Activated CD8-positive, alpha-beta memory T cell treated with anti-CD3 and anti-CD28 coated beads for 36 hours (primary cell): ENCODE measurements around the gene TSPAN9. TPM values are rescaled to one million over a fixed set of nuclear protein-coding genes. Genes with fewer than 3 reads are reported as not detected.

ENCODE experiments used
- CTCF ChIA-PET: fragments of 350-600 bp; sonication (Branson Sonifier 250); formaldehyde crosslinking; loops from one replicate; lab custom pipeline; 2021; ENCODE audit warnings: antibody characterized with exemption; lab: Charles Lee
- POLR2A ChIA-PET: fragments of 350-600 bp; sonication (Branson Sonifier 250); formaldehyde crosslinking; loops from one replicate; lab custom pipeline; 2021; ENCODE audit warnings: antibody characterized with exemption; lab: Charles Lee
- total RNA-seq, 2 experiments: library from RNA; stranded (reverse); gene quantifications; one replicate each; pipeline ENCODE4 v1.2.3, GENCODE V29; 2021

Gene TSPAN9
- total RNA-seq, 2 experiments from 2014 or later = 0.29 to 0.40 TPM

DNA sequence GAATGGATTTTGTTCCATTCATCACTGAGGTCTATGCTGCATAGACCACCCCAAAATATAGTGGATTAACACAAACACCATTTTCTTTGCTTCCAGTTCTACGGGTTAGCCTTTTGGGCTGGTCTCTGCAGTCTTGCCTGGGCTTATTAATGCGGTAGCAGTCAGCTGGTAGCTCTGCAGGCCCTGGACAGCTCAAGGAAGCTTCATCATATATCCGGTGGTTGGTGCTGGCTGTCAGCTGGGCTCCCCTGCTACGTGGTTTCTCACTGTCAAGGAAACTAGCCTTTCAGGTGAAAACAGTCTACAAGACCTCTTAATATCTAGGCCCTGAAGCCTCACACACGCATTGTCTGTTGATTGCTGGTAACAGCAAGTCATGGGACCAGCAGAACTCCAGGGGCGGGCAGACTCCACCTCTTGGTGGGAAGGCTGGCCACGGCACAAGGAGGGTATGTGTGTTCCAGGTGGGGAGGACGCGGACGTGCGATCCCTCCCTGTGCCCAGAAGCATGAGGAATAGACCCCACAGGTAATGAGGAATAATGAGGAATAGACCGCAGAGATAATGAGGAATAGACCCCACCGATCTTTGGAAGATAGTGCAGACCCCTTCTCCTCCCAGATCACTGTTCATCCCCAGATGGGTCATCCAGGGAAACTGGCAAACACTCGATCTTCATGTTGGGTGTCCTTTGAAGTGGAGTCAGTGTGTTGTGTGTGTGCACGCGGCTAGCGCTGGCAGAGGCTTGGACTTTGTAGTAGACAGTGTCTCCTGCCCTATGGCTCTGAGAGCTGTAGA is 13.3 kb downstream of the TSPAN9 start:
- ChIA-PET POLR2A (no interaction called here), CTCF (no interaction called here)

DNA sequence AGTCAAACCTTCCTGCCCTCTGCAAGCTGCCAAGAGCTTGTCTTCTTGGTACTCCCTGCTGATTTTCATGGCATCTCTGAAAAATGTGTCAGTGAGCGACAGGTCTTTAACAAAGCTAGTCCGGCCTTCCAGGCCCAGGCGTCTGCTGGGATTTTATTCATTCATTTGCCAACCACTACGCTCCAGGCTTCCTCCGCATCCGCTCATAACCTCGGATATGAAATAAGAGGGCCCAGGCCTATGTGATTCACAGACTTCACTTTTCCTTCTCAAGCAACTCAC is 13.8 kb downstream of the TSPAN9 start:
- ChIA-PET CTCF (no interaction called here), POLR2A (no interaction called here)

DNA sequence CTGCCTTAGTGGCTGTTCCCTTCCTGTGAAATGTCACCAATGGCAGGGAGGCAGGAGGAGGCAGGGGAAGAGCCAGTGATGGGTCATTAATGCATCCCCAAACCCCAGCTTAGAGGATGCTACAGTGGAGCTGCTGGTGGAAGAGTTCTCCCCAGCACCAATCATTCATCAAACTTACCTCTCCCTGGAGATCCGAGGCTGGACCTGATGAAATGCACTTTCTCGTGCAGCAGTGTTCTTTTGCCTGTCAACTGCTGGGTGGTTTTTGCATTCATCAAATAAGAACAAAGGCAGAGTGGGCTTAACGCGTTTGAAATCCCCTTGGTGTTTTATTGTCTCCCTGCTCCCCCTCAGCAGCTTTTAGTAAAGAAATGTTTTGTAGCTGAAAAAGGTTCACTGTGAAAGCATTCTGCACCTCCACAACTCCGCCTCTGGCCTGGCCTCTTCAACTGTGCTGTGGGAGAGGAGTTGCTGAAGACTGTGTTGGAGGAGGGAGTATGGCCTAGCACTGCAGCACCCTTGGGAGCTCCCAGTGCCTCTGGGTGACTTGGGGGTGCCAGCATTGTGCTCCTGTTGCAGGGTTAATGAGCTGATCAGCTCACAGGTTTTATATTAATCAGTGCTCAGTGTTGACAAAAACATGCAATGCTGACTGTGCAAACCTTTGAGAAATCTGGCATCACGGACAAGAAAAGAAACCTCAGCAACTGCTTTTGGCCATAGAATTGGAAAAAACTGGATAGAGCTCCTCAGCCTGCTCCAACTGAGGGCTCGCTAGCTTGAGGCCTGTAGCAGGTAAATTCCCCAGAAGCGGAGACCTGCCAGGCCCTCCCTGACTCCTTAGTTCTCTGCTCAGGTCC is 14.4 kb downstream of the TSPAN9 start:
- CTCF ChIA-PET = no interaction called here
- POLR2A ChIA-PET = no interaction called here

DNA sequence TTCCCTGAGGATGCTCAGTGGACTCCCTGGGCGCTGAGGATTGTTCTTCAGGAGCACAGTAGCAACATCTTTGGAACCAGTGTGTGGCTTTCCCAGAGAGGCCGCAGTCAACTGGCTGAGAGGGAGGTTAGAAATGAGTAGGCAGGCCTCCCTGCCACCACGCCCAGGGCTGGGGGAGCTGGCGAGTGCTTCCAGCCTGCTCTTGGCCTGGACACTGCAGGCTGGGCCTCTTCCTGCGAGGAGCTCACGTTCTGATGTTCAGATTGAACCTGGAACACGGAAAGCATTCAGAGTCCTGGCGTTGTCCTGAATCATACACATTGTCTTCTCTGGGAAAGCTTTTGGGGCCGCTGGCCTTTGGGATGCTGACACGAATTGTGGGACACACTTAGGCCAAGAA is 15.6 kb downstream of the TSPAN9 start:
- ChIA-PET POLR2A (no interaction called here), CTCF (no interaction called here)

DNA sequence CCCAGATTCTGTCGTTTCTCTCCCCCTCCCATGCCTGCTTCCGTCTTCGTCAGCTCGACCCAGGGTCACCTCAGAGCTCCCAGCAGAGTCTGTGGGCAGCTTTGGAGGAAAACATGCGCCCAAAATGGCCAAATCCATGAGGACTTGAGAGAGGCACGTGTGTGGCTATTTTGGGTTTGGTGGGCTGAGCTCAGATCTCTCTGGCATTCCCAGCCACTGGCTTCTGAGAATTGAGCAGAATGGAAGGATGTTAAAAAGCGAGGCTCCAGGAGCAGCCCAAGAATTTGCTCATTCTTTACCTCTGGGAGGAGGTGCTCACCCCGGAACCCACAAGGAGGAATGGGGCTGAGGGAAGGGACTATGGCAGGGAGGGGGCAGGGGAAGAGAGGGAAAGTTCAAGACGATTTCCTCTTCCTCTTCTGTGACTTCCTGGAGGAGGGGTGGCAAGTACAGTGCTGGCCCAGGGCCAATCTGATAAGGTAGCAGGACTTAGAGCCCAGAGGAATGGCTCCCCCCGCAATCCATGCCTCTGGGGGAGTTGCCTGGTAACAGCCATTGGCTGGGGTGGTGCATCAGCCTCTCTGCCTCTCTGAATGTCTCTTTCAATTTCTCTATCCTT is 20.1 kb downstream of the TSPAN9 start:
- CTCF ChIA-PET = no interaction called here
- POLR2A ChIA-PET = no interaction called here

DNA sequence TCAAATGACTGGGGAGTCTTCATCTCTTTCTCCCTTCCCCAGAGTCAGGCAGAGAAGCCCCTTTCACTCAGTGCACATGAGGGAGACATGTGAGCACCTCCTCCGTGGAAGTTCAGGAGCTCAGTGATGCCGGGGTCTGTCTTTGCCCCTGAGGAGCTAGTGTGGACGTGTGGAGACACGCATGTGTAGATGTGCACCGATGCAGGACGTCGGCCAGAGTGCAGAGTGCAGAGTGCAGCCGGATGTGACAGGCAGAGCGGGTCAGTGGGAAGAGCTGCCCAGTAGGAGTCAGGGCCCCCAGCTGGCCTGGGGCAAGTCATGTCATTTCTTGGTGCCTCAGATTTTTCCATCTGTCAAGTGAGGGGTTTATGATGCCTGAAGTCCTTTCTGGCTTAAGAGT is 20.7 kb downstream of the TSPAN9 start:
- POLR2A ChIA-PET = no interaction called here
- CTCF ChIA-PET = no interaction called here

DNA sequence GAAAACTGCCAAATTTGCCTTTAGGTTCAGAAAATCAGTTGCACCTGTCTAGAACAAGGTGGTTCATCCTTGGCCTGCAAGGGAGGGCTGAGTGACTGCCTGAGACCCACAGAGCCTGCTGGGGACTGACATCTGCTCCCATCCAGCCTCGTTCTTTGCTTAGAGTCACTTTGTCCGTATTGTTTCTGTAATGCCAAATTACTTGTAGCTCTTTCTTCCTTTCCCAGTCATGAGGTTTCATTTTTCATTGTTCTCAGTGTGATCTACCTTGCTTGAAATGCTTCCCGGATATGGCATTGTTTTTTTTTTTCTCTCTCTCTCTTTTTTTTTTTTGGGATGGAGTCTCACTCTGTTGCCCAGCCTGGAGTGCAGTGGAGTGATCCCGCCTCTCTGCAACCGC is 21.3 kb downstream of the TSPAN9 start:
- POLR2A ChIA-PET = no interaction called here
- CTCF ChIA-PET = no interaction called here

DNA sequence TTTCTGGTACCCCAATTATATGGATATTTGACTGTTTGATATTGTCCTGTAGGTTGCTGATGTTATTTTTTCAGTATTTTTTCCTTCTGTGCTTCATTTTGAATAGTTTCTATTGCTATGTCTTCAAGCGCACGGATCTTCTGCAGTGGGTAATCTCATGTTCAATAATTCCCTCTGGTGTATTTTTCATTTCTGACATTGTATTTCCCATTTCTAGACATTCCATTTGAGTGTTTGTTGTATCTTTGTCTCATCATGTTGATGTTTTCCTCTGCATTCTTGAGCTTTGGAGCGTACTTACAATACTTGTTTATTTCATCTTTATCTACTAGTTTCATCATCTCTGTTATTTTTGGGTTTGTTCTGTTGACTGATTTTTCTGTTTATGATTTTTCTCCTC is 22.0 kb downstream of the TSPAN9 start:
- ChIA-PET CTCF (no interaction called here), POLR2A (no interaction called here)

DNA sequence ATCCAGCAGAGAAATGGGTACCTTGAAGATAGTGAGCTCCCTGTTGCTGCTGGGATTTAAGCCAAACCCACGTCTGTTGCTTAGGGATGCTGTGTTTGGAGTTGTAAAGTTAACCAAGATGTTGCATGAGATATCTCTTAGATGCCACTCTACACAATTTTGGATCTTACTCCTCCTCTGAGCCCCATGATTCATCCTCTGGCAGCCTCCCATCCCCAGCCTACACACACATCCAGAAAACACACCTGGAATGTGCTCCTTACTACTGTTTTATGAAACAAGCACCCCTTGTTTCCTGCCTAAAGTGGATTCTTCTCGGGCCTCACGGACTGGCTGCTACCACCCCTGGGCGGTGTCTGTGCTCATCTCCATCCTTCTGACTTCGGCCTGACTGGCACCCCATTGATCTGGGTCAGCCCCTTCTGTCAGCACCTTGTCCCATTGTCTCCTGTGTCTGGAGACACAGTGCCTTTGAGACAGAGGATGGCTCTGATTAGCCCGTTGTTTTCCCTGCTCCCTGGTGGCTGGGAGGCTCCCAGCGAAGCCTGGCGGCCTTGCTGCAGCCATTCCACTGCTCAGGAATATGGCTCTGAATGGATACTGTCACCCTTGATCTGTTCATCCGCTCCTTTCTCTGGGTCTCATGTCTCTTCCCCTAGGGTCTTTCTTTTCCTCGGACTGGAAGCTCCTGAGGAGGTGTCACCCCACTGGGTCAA is 24.3 kb downstream of the TSPAN9 start:
- POLR2A ChIA-PET = interaction anchor here (0.7 kb wide), 1 partner anchor 372 kb away, joined by 4 read pairs; no protein-coding TSS in a partner anchor
- CTCF ChIA-PET = no interaction called here

DNA sequence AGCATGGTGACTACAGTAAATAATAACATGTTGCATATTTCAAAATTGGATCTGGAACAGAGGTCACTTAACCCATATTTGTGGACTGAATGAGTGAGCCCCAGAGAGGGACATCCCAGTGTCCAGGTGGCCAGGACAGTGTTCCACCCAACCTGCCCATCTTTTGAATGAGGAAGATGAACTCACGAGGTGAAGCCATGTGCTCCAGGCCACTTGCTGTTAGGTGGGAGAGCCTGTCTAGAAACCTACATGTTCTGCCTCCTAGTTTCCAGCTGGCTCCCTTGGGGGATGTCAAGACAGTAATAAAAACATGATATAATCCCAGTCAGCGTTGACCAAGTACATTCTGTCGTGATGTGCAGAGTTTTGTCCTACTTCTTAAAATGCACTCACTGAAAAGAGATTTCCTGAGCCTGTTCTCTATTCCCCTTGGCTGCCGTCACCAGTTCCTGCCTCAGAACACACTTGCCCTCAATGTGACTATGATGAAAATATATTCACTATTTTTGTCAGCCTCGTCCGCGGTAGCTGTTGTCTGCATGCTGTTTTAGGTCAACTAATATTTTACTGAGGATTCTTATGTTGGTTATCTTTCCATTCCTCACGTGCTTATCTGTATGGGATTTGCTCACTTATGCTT is 25.7 kb downstream of the TSPAN9 start:
- CTCF ChIA-PET = no interaction called here
- POLR2A ChIA-PET = no interaction called here

DNA sequence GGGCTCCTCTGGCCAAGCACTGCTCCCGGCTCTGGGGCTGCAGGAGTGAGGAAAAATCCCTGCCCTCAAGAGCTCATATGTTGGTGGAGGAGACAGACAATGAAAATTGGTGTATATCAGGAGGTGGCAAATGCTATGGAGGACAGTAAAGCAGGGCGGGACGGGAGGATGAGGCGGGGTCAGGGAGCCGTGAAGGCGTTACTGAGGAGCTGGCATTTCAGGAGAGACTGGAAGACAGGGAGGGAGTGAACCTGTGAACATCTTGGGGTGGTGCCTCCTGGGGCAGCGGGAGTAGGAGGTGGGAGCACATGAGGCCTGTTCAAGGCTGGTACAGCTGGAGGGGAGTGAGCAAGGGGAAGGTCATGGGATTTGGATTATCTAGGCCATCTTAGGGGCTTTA is 26.6 kb downstream of the TSPAN9 start:
- CTCF ChIA-PET = no interaction called here
- POLR2A ChIA-PET = no interaction called here

DNA sequence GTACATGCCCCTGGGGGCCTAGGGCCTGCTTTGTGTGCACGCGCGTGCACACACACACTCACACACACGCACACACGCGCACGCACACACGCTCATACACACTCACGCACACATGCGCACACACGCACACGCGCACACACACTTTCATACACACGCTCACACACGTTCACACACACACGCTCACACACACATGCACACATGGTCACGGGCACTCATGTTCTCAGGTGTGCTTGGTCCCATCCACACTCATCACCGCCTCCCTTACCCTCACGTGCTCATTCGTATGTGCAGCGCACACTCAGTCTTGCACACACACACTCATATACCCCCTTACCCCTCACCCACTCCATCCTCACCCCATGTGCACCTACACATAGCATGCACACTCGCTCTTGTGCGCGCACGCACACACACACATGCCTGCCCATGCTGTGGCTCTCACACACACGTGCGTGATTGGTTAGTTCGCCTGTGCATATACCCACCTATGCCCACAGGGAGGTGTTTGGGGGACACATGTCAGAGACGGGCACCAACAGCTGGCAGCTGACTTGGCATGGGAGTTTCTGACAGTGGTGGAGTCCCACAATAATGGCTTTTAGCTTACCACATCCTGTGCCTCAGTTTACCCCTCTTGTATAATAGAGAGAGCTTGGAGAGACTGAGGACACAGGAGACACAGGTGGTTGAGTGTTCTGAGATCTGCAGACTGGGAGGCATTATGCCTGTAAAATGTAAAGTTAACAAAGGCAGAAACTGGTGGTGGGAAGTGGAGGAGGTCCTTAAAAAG is 28.7 kb downstream of the TSPAN9 start:
- ChIA-PET CTCF (no interaction called here), POLR2A (no interaction called here)

DNA sequence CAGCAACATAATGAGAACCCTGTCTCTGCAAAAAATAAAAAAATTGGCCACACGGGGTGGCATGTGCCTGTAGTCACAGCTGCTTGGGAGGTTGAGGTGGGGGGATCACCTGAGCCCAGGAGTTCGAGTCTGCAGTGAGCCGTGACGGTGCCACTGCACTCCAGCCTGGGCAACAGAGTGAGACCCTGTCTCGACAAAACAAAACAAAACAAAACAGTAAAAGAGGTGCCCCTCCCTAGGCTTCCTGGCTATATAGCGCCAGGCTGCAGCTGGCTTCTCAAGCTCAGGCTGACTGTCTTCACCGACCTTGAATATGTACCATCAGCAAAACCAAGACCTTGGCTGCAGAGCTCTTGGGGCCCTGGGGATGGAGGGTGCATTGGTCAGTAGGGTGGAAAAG is 29.4 kb downstream of the TSPAN9 start:
- POLR2A ChIA-PET = no interaction called here
- CTCF ChIA-PET = no interaction called here

DNA sequence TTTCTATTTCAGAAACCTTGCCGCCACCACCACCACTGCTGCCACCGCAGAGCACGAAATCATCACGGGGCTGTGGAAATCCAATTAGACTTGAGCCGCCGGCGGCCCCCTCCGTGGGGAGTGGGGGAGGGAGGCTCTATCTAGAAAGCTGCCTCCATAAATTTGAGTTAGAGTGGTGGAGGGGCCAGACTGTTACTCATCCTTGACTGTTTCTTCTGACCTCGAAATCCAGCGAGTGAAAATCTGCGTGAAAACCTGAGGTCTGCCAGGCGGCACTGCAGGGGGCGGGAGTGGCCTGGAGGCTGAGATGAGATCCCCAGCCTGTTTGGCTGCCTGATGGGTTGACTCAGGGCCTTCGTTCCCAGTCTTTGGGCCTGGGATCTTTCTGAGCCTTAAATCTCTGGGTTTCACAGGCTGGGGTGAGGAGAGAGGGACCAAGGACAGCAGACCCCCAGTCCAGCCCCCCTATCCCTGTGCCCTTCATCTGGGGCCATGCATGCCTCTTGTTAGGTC is 29.9 kb downstream of the TSPAN9 start:
- CTCF ChIA-PET = no interaction called here

DNA sequence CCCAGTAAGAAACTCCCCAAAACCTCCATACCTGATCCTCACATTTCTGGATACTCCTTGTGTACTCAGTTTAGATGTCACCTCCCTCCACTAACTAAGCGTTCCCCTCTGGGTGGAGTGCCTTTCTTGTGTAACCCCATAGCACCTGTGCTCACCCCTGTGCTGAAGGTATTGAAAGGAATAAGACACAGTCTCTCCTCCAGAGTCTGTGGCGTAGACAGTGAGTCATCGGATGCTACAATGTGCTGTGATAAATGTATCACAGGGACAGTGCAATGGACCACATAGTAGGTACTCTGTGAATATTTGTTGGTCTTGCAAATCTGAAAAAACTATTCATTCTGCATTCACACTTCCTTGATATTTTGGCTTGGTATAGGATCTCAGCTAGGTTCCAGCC is 30.8 kb downstream of the TSPAN9 start:
- CTCF ChIA-PET = no interaction called here

More for the DNA sequence above, 29.9 kb downstream of the TSPAN9 start:
- POLR2A ChIA-PET = no interaction called here

DNA sequence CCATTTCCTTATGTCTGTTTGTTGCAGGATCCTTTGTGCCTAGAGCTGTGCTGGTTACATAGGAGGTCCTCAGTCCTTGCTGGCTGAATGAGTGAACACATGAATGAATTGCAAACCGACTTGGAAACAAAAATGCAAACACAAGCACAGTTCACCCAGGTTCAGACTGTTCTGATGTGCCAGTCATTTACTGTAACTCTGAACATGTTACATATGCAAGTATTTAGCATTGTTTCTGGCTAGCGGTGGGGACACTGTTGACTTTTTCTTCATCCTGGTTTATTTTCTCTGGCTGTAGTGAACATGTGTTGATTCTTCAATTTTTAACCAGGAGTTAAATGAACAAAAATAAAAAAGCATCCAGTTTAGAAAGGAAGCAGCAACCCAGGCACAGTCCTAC is 33.4 kb downstream of the TSPAN9 start:
- CTCF ChIA-PET = no interaction called here
- POLR2A ChIA-PET = no interaction called here

More for the DNA sequence above, 30.8 kb downstream of the TSPAN9 start:
- POLR2A ChIA-PET = no interaction called here

DNA sequence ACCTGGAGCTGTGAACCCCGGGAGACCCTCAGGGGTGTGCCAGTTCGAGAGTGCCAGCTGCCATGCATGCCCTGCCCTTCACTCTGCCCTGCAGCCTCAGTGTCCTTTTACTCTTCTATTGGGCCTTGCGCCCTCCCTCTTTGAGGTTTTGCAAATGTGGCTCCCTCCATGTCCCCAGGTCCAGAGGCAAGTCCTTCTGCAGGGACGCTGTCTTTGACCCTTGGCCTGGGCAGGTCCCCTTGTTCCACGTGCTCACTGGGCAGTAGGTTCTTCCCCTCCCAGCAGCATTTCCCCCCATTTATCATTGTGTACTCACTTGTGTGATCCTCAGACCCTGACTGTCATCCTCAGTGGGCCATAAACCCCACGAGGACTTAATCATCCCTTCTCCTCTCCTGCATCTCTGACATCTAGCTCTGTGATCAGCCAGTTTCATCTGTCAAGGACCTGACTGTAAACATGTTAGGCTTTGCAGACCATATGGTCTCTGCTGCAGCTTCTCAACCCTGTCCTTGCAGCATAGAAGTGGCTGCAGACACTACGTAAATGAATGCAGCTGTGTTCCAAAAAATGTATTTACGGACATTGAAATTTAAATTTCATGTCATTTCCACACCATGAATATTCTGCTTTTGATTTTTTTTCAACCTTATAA is 36.6 kb downstream of the TSPAN9 start:
- CTCF ChIA-PET = no interaction called here
- POLR2A ChIA-PET = no interaction called here

DNA sequence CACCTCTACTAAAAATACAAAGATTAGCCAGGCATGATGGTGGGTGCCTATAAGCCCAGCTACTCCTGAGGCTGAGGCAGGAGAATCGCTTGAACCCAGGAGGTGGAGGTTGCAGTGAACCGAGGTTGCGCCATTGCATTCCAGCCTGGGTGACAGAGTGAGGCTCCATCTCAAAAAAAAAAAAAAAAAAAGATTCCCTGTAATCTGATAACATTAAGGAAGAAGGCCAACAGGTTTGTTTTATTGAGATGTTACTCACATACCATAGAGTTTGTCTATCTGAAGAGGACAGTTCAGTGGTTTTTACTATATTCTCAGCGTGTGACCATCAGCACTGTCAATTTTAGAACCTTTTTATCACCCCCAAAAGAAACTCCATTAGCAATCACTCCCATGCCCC is 37.5 kb downstream of the TSPAN9 start:
- POLR2A ChIA-PET = no interaction called here
- CTCF ChIA-PET = no interaction called here
